Brain microvascular endothelial cell (primary cell): ENCODE measurements around the gene CADM2.
"Not testable (repeated sequence)": the region's sequence is repeated elsewhere in the genome, so short reads cannot be mapped to it uniquely, and the experiment has no call there.

Experiments
- DNase-seq: peaks from one replicate; pipeline ENCODE4 v3.0.0-alpha.2; 2020
- H3K27ac ChIP-seq: fragments of 250-450 bp; sonication (Bioruptor Pico); 2 replicates; pipeline ENCODE4 v1.5.1; 2020; ENCODE audit warnings: mild to moderate bottlenecking, moderate library complexity
- H3K27me3 ChIP-seq: fragments of 250-450 bp; sonication (Bioruptor Pico); replicated peaks from 2 replicates; pipeline ENCODE4 v1.5.1; 2020; ENCODE audit warnings: mild to moderate bottlenecking
- H3K36me3 ChIP-seq: fragments of 250-450 bp; sonication (Bioruptor Pico); replicated peaks from 2 replicates; pipeline ENCODE4 v1.5.1; 2020; ENCODE audit warnings: mild to moderate bottlenecking
- H3K4me3 ChIP-seq: 2 replicates; pipeline ENCODE4 v1.5.1; 2011; ENCODE audit warnings: low read depth, mild to moderate bottlenecking, control low read depth, low read length, moderate library complexity
- CTCF ChIP-seq: IDR thresholded peaks from 2 replicates; pipeline ENCODE4 v1.5.1; 2011; ENCODE audit warnings: low read depth, mild to moderate bottlenecking, moderate library complexity, low read length, control low read depth, inconsistent platforms; ENCODE audit errors: missing control alignments
- in situ Hi-C: cut with HindIII; loops from 2 replicates; pipeline ENCODE4 v1.10.0; 2017; ENCODE audit warnings: low sequenced_read_pairs, low pct_ligation_motif_present

CADM2 gene

GRCh38 chr3:85706130-85706529 is 747.3 kb downstream of the CADM2 start:
- Histone ChIP-seq H3K27ac (no peak overlapping the region), H3K27me3 (no peaks in the 10 kb centered on the region), H3K4me3 (no peak overlapping the region), H3K36me3 (no peaks in the 10 kb centered on the region)
- in situ Hi-C loops: no loop called here
- no peak for DNase-seq
- TF ChIP-seq CTCF: no peak

GRCh38 chr3:85708325-85708724 is 749.5 kb downstream of the CADM2 start:
- in situ Hi-C loops, H3K27ac ChIP-seq, H3K4me3 ChIP-seq, DNase-seq, H3K36me3 ChIP-seq, H3K27me3 ChIP-seq: not testable (repeated sequence)

- H3K27me3 ChIP-seq: no peaks in the 10 kb centered on the region
- H3K36me3 ChIP-seq: no peaks in the 10 kb centered on the region
- in situ Hi-C loops: no loop called here
- no peak overlapping the region for H3K4me3 ChIP-seq
- TF ChIP-seq CTCF: no peak
- DNase-seq: no peak
- H3K27ac ChIP-seq: no peak overlapping the region
Observed at GRCh38 chr3:85709346-85709892, 750.6 kb downstream of the CADM2 start.

GRCh38 chr3:85710490-85710889 is 751.7 kb downstream of the CADM2 start:
- Histone ChIP-seq H3K36me3 (no peaks in the 10 kb centered on the region), H3K27me3 (no peaks in the 10 kb centered on the region), H3K4me3 (no peak overlapping the region), H3K27ac (no peak overlapping the region)
- TF ChIP-seq CTCF: no peak
- no peak for DNase-seq
- in situ Hi-C loops: no loop called here

- Histone ChIP-seq H3K27me3 (no peaks in the 10 kb centered on the region), H3K4me3 (no peak overlapping the region), H3K36me3 (no peaks in the 10 kb centered on the region), H3K27ac (no peak overlapping the region)
- in situ Hi-C loops: no loop called here
- DNase-seq: no peak
- TF ChIP-seq CTCF: no peak
Observed at GRCh38 chr3:85721409-85722145, 762.8 kb downstream of the CADM2 start.

GRCh38 chr3:85725809-85726208 is 767.0 kb downstream of the CADM2 start:
- no peak for TF ChIP-seq CTCF
- DNase-seq: no peak
- in situ Hi-C loops: no loop called here

More at GRCh38 chr3:85725809-85726208, 767.0 kb downstream of the CADM2 start:
- H3K36me3 ChIP-seq: no peaks in the 10 kb centered on the region
- no peak overlapping the region for H3K27ac ChIP-seq
- H3K4me3 ChIP-seq: no peak overlapping the region
- H3K27me3 ChIP-seq: no peaks in the 10 kb centered on the region
